NCI-H2196 treated with DMSO at 0.1 percent for 48 hours (cell line): ENCODE results near the gene ANO2.
"Not testable (repeated sequence)": the region's sequence is repeated elsewhere in the genome, so short reads cannot be mapped to it uniquely, and the experiment has no call there.

Source experiments
- DNase-seq: peaks from one replicate; lab custom pipeline; 2025; ENCODE audit not compliant: unreplicated experiment; lab: John Stamatoyannopoulos, UW

ANO2 gene

DNA sequence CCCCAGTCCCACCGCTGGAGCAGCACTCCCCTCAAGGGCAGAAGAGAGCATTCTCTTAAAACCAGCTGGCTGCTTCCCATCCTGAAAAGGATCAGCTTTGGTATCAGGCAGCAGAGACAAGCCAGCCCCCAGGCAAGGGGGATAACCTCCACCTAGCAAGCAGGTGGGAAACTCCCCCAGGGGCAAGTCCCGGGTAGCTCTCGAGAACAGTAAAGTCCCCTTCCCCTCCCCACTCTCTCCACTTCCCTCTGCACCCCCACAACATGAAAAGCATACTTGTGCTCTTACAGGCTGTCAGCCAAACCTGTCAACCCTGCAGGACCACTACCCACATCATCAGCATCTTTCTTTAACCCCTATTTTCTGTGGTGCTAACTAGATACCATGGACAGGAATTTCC lies 259.1 kb downstream of the ANO2 start:
- DNase-seq: no peak

DNA sequence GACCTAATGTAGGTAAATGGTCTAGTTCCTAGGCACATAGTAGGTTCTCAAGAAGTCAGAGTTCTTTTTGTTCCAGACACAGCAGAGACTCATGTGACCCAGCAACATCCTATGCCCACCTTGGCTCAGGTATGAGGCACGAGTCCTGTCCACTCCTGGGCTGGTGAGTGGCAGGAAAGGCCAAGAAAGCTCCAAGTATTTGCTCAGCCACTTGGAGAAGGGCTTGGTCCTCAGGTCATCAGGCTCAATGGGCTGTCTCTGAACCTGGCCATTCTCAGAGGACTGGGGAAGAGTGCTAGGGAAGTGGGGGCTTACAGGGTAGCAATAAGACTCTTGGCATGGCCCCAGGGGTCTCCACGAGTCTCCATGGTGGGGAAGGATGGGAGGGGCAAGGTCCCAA lies 260.1 kb downstream of the ANO2 start:
- DNase-seq: no peak

DNA sequence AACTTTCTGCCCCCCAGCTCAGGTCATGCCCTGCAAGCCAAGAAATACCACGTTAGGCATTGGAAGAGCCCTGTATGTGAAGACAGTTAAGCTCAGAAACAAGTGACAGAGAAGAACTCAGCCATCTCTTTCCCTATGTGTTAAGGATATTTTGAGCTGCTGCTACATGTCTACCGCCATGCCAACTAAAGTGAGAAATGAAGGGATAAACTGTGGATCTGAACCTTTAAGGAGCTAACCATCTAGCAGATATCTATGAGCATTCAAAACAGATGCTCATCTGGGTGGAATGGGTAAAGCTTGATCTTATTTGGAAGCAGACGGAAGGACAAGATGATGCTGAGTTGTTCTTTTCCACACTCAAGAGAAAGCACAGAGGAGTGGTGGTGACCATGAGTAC lies 262.5 kb downstream of the ANO2 start:
- DNase-seq: no peak

DNA sequence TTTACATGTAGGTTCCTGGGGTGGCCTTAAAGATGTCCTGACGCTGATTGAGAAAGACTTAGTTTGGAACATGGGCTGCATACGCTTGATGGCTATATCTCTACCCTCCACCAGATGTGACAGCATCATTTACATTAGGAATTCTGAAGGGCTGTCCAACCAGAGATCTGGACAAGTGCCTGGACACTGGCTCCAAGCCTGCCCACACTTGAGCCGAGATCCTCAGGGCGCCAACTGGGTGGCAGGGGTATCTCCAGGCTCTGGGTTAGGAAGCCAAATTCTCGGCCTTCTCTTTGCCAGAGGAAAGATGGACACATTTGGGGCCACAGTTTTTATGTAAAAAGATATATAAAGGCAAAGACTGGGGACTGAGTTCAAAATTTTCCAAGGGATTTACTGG lies 266.9 kb downstream of the ANO2 start:
- no peak for DNase-seq

- DNase-seq: not testable (repeated sequence)
Observed at GRCh38 chr12:5669624-5670023, 275.4 kb downstream of the ANO2 start.

DNA sequence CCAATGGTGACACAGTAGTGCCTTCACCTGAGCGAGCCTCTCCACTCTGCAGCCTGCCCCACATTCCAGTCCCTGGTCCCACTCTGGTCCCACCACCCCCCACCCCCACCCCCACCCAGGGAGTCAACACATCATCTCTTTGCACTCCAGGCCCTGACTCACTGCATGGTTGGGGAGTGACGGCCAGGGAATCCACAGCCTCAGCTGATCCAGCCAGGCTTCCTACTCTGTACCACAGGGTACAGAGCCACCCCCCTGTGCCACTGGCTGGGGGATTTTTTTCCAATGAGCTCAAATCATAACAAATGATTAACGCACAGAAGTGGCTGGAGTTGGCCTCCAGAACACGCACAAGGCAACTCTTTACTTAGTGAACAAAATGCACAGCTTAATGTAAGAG lies 279.4 kb downstream of the ANO2 start:
- no peak for DNase-seq

- DNase-seq: no peak
Observed at GRCh38 chr12:5661811-5662210, 283.2 kb downstream of the ANO2 start.

GRCh38 chr12:5660238-5660637 lies 284.8 kb downstream of the ANO2 start:
- no peak for DNase-seq

GRCh38 chr12:5658339-5658941 lies 286.6 kb downstream of the ANO2 start:
- DNase-seq: not testable (repeated sequence)

GRCh38 chr12:5656836-5657235 lies 288.2 kb downstream of the ANO2 start:
- no peak for DNase-seq

GRCh38 chr12:5655120-5655519 lies 289.9 kb downstream of the ANO2 start:
- DNase-seq: no peak

DNA sequence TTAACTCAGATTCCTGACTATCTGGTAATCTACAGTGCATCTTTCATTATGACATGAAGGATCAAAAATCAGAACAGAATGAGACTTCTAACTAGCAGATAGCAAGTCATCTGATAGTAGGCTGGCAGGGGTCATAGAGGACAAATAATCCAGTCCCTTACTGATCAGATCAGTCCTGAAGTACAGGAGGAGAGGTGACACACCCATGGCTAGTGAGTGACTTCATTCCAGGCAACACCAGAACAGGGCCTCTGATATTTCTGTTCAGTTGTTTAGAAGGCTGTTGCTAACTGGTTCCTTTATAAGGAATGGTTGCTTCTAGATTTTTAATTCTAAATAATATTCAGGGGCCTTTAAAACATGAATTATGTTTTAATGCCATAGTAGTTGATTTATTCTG lies 291.0 kb downstream of the ANO2 start:
- no peak for DNase-seq

- no peak for DNase-seq
Observed at GRCh38 chr12:5650829-5651461, 294.1 kb downstream of the ANO2 start.

DNA sequence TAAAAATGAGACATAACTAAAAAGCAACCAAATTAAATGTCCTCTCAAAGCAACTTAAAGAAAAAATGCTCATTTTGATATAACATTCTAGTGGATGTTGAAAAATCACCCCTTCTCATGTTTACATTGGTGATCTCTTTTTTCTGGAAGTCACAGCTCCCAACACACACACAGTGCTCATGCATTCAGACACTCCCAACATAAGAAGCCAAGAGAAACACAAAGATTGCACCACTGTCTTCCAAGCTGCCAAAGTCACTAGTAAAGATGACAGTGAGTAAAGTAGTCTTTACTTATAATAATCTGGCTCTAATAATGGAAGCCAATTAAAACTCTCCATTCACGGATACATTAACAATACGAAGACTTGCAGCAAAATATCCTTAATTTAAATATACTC lies 294.8 kb downstream of the ANO2 start:
- DNase-seq: no peak

DNA sequence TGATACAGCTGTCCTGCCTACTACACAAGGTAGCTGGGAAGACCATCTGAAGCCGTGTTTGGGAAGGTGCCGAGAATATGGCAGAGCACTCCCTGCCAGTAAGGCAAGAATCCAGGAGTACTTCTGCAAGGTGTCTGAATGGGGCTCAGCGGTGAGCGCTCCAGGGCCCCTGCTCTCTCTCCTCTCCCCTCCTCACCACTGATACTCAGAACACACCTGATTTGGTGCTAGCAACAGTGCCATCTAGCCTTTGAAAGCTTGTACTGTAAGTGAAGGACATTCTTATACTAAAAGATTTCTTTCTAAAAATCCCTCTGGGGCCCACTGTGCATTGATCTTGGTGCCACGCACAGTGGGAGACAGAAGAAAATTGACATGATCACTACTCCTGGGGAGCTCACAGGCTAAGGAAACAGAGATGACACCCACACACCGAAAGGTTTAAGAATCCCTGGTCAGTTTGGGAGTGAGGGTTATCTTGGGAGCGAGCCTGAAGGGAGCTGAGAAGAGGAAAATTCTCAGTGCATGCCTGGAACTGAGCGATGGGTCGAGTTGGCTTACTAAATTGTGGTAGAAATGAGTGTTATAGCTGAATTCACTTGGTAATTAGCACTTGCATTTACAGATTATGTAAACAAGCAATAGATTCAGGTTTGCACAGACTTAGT lies 296.2 kb downstream of the ANO2 start:
- no peak for DNase-seq

GRCh38 chr12:5643266-5643665 lies 301.8 kb downstream of the ANO2 start:
- DNase-seq: no peak

GRCh38 chr12:5637698-5638097 lies 307.4 kb downstream of the ANO2 start:
- DNase-seq: no peak

DNA sequence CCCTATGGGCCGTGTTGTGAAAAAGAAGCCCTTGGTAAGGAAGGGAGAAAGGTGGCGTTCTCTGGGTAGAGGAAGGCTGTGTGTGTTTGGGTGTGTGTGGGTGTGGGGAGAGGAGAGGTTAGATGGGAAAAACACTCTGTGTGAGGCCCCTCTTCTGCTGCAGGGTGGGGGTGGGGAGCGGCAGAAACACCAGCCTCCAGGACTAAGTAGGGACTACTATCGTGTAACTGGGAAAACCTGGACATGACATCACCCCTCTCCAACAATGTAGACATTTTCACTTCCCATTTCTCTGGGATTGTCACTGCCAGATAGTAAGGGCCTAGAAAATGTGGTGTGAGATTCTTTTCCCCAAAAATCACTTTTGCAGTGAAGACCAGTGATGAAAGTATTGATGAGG lies 308.2 kb downstream of the ANO2 start:
- no peak for DNase-seq

DNA sequence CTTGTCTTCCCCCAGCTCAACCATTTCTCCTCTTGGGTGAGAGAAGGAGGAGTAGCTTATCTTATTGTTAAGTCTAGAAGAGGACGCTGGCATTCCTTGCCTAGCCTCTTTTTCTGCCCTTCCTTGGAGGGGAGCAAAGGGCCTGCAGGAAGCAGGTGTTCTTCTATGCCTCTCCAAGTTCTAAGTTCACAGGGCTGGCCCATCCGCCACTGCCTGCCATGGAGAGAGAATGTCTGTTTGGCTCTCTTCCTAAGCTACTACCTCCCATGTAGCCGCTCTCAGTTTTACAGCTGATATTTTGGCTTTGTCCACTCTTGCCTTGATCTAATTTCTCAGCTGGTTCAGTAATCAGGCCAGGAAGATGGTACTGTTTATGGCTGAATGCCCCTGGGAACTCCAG lies 312.0 kb downstream of the ANO2 start:
- no peak for DNase-seq

- no peak for DNase-seq
Observed at GRCh38 chr12:5632453-5632852, 312.6 kb downstream of the ANO2 start.

- DNase-seq: no peak
Observed at GRCh38 chr12:5631497-5631896, 313.6 kb downstream of the ANO2 start.

DNA sequence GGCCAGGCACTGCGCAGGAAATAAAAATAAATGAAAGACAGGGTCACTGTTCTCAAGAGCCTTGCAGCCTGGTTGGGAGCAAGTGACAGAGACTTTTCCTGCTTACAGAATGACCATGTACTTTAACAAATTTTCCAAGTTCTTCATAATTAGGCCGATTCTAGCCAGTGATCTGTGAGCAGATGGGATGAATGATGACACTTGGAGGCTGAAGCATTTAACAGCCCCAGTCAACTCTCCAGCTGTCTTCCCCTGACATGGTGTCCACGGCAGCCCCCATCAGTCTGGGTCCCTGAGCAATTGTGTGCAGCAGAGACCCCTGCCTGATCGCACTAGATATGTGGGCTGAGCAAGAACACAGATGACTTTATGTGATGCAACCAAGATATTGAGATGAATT lies 314.3 kb downstream of the ANO2 start:
- no peak for DNase-seq

DNA sequence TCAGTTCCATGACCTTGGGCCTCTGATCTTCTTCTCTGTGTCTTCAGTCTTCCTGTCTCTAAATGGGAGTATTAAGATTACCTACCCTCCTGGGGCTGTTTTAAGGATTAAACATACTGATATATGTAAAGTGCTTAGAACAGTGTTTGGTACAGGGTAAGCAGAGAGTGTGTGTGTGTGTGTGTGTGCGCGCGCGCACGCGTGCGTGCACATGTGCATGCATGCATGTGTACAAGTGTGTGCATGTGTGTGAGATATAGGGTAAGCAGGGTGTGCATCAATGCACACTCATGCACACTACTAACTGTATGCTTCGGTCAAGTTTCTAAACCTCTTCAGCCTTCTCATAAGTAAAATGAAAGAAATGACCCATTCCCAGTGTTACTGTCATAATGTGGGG lies 316.6 kb downstream of the ANO2 start:
- no peak for DNase-seq
